GM21737 (cell line): ENCODE measurements around the gene ENTR1.
"Not testable (repeated sequence)": the region's sequence is repeated elsewhere in the genome, so short reads cannot be mapped to it uniquely, and the experiment has no call there.

Source experiments
- ATAC-seq: cut with Tn5 transposase; IDR thresholded peaks from one replicate; pipeline ENCODE4 v1.9.1; 2021; ENCODE audit warnings: mild to moderate bottlenecking, moderate library complexity; ENCODE audit not compliant: unreplicated experiment

Gene ENTR1

GRCh38 chr9:136438548-136439480 lies 28.4 kb upstream of the ENTR1 start:
- peak; percentile 39 for ATAC-seq

DNA sequence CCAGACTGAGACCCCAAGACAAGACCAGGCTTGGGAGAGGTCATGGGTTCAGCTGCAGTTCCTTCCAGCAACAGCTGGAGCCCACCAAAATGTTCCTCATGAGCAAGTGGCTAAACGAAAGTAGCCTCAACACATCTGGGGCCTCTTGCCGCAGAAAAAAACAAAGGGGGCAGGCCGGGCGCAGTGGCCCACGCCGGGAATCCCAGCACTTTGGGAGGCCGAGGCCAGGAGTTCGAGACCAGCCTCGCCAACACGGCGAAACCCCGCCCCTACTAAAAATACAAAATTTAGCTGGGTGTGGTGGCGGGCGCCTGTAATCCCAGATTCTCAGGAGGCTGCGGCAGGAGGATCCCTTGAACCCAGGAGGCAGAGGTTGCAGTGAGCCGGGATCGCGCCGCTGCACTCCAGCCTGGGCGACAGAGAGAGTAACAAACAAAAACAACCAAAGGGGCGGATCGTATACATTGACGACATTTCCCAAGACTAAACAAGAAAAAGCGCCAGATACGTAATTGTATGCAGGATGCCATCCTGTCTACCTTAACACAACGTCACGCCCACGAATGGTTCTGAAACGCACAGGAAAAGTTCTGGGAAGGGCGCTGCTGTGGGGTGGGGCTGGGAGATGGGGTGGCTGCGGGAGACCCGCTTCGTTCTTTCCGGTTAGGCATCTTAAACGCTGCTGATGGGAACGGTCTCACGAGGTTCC lies 27.6 kb upstream of the ENTR1 start:
- peak; percentile 3 for ATAC-seq

GRCh38 chr9:136437430-136437829 lies 27.0 kb upstream of the ENTR1 start:
- no peak for ATAC-seq

DNA sequence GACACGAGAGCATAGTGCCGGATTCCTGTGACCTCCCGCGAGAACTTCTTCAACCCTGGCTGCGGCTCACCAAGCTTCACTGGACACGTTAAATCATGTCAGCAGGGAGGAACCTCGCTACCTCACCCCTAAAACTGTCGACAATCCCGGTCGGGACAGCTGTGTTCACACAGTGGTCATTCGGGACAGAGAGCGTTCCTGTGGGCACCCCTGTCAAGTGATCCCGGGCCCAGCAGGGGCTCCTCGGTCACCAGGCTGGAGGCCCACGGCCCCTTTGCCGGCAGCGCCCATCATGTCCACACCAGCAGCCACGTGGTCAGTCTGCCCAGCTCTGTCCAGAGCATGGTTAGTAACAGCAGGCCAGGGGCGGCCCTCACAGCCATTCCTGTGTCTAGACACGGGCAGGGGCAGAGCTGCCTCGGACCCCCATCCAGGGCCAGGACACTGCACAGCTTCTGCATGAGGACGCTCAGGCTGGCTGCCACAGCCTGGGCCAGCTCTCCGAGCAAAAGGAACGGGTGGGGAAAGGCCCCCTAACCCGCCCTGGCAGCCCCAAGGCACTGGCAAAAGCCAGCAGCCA lies 25.7 kb upstream of the ENTR1 start:
- ATAC-seq, result no peak

- no peak for ATAC-seq
These were observed 24.3 kb upstream of the ENTR1 start for GRCh38 chr9:136434580-136435169.

GRCh38 chr9:136433849-136434579 lies 23.6 kb upstream of the ENTR1 start:
- no peak for ATAC-seq

DNA sequence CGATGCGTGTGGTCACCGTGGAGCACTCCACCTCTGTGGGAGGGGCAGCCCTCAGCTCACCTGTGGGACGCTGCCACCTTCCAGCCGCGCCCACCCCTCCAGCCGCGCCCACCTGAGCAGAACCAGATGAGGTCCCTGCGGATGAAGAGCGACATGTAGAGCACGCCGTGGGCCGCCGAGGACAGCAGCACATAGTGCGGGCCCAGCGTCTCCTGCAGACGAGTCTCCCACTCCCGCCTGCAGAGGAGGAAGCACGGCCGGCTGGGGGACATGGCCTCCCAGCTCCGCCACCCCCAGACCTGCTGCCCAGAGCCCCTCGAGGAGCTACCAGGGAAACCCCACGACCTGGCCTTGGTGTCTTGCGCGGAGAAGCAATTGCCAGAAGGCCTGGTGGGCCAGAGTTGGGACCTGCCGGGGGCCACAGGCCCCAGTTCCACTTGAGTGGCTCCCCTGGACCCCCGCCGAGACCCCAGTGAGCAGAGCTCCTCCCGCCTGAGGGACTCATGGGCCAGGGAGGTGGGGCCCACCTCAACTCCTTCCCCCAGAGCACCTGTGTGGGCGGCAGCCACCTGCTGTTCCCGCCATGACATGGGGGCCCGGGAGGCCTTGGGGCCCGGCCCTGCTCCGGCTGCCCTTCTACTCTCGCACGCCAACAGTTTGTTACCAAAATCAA lies 22.8 kb upstream of the ENTR1 start:
- ATAC-seq, result no peak

DNA sequence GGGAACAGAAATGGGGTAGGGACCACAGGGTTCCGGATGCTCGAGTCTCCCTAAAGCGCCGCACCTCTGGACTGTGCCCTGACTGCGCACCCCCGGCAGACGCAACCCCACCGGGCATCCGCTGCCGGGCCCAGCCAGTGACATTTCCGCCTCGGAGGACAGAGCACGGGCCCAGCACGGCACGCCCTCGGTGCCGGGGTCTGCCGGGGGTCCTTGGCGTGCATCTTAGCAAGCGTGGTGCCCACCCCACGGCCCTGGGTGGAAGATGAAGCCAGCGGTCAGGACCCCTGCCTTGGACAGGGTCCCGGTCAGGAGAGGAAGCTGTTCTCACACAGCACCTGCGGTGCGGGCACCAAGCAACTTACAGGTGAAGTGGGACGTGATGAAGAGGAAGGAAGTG lies 22.2 kb upstream of the ENTR1 start:
- no peak for ATAC-seq

DNA sequence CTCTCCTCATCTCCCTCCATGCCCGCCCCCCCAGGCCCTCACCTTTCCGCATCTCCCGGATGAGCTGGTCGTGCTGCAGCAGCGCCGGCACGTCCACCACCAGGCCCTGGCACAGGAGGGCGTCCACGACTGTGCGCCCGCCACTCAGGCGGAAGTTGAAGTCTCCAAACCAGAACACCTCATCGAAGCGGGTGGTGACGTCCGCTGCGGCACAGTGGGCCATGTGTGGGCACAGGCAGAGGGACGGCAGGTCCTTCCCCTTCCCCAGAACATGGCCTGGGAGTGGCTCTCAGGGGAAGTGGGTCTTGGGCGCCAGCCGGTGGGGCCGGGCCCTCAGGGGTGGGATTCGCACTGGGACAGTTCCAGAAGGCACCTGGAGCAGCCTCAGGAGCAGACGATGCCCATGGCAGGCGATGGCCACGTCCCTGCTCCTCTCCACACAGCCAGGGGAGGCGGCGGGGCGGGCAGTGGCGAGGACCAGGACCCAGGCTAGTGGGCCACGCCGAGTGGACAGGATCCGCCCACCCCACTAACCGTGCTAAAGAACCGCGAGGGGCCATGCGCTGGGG lies 21.5 kb upstream of the ENTR1 start:
- ATAC-seq, result no peak

DNA sequence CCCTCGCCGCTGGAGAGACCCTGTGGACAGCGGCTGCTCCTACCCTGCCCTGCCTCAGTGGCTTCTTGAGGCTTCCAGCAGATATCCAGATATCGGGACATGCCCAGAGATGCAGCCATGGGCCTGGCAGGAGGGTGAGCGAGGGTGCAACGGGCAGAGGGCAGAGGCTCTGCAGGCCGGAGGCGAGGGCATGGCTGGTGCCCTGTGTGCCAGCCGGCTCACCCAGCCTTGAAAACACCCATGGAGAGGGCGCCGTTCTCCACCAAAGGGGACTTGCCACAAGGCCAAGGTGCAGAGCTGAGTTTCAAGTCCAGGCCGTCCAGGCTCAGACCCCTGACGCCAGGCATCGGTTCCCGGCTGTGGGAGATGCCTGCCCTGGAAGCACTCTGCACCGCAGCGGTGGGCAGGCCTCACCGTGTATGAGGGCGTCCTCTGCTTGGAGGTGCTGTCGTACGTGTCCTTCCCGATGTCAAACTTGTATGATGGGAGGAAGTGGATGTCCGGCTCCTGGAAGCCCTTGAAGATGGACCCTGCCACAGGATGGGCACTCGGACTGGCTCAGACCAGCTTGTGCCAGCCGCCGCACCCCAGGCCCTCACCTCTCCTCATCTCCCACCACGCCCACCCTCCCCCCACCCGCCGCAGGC lies 20.3 kb upstream of the ENTR1 start:
- ATAC-seq, result no peak

DNA sequence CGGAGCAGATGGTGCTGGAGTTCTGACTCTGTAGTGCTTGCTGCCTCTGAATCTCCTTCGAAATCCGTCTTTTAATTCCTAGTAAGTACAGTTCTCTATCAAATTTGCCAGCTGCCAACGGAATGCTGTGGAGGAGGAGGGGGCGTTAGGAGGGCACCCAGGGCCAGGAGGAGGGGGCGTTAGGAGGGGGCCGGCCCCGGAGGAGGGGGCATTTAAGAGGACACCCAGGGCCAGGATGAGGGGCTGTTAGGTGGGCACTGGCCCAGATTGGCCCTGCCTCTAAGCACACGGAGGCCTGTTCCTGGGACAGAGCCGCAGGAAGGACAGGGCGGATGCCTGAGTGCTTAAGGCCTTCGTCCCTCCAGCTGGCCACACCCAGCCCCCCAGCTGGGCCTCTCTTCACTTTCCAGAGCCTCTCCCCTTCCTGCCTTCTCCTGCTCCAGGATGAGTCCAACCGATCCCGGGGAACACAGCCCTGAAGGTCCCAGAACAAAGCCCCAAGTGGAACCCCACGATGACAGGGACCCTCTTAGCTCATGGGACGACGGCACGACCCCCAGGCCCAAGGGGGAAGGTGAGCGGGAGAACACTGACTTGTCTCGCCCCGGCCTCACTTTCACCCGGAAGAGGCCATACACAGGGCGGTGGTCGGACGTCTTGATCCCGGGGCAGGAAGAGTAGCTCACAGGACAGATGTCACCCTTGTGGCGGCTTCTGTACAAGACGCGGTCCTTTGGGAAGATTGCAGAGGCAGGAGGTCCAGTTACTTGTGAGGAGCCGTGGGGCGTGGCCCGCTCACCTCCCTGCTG lies 19.5 kb upstream of the ENTR1 start:
- ATAC-seq, result no peak

GRCh38 chr9:136429075-136429628 lies 18.7 kb upstream of the ENTR1 start:
- ATAC-seq, result no peak

- no peak for ATAC-seq
These were observed 16.4 kb upstream of the ENTR1 start for GRCh38 chr9:136426787-136427186.

DNA sequence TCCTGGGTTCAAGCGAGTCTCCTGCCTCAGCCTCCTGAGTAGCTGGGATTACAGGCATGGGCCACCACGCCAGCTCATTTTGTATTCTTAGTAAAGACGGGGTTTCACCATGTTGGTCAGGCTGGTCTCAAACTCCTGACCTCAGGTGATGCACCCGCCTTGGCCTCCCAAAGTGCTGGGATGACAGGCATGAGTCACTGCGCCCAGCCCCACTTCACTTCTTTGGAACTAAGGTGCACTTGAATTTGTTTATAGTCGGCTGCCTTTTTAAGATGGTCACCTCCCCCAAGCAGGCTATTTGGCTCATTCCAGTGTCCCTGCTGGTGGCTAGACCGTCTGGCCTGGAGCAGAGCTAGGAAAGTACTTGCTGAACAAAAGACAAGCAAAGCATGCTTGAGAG lies 15.0 kb upstream of the ENTR1 start:
- not testable (repeated sequence) for ATAC-seq

- ATAC-seq, result no peak
These were observed 14.4 kb upstream of the ENTR1 start for GRCh38 chr9:136424750-136425362.

DNA sequence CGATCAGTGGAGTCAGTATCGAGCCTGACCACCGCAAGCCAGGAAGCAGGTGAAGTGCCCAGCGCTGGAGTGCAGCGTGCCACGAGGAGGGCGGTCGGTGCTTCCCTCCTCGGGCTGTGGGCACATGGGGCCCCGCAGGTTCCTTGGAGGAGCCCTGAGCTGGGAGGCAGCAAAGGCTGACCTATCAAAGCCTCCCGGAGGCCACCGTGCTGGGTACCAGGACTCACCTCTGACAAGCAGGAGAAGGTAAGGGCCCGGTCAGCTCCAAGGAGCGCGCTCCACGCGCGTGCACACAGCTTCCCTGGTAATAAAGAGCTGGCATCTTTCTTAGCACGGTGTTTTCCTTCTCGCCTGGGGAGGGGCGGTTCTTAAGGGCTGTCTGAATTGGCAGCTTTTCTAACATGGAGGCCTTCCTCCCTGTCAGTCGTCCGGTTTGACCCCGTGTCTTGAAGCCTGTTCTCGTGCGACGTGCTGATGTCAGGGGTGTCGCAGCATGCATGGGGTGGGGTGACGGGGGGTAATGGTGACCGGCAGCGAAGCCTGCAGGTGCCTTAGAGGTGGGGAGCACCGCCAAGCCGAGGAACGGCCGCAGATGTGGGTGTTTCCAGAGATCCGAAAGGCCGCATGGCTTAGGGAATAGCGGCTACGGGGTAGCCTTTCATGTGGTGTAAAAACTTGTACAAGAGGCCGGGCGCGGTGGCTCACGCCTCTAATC lies 13.2 kb upstream of the ENTR1 start:
- ATAC-seq, result no peak

GRCh38 chr9:136422876-136423275 lies 12.5 kb upstream of the ENTR1 start:
- no peak for ATAC-seq
